ENCODE results near the gene ACAA1.
"Not testable (repeated sequence)": the region's sequence is repeated elsewhere in the genome, so short reads cannot be mapped to it uniquely, and the experiment has no call there.

ACAA1 gene

DNA sequence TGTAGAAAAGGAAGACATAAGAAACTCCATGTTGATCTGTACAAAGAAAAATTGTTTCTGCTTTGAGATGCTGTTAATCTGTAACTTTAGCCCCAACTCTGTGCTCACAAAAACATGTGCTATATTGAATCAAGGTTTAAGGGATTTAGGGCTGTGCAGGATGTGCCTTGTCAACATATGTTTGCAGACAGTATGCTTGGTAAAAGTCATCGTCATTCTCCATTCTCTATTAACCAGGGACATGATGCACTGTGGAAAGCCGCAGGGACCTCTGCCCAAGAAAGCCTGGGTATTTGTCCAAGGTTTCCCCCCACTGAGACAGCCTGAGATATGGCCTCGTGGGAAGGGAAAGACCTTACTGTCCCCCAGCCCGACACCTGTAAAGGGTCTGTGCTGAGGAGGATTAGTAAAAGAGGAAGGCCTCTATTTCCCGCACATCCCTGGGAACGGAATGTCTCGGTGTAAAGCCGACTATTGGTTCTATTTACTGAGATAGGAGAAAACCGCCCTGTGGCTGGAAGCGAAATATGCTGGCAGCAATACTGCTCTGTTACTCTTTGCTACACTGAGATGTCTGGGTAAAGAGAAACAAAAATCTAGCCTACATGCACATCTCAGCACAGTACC is 2.3 kb downstream of the ACAA1 start:
- DNase-seq, result not testable (repeated sequence)

- no peak for DNase-seq
These were observed 3.1 kb downstream of the ACAA1 start for GRCh38 chr3:38133557-38134405.

DNA sequence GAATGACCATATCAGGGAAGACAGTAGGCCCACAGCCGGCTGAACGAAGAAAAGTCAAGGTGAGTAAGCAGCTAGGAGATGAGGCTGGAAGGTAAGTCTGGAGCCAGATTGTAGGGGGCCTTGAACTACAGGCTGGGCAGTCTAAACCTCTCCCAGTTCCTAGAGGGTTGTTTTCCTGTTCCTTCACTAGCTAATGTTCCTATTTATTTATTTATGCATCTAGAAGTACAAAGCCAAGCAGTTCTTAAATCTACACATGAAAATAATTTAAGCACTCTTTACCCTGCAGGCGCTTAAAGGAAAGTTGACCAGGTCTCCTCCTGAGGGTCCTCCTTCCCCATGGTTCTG is 3.7 kb downstream of the ACAA1 start:
- DNase-seq, result no peak

DNA sequence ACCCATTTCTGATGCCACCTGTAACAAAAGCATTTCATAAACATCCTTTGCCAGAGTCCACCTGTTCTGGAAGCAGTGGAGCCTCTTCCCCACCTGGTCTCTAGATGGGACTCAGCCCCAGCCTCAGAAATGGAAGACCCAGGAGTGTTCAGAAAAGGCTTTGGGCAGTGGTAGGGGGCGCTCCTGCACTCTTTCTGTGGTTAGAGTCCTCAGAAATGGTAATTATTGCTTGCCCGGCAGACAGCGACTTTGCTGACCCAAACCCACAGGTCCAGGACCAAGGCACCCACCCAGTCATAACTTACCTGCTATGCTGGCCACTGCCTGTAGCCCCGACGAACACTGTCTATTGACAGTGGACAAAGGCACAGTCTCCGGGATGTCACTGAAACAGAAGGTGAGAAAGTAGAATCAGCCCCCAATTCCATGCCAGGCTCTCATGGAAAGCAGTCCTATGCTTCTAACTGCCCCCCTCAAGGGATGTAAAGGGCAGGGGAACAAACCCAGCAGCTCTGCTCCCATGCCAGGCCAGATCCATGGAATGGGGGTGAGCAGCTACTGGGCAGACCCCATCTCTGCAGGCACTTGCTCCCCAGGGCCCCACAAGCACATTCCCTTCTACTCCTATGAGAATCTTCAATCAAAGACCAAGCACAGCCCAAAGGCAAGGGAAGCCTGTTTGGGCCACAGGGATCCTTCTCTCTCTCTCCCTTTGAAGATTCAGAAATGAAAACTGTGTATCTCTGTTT is 5.1 kb downstream of the ACAA1 start:
- no peak for DNase-seq

GRCh38 chr3:38130631-38131065 is 6.3 kb downstream of the ACAA1 start:
- no peak for DNase-seq

DNA sequence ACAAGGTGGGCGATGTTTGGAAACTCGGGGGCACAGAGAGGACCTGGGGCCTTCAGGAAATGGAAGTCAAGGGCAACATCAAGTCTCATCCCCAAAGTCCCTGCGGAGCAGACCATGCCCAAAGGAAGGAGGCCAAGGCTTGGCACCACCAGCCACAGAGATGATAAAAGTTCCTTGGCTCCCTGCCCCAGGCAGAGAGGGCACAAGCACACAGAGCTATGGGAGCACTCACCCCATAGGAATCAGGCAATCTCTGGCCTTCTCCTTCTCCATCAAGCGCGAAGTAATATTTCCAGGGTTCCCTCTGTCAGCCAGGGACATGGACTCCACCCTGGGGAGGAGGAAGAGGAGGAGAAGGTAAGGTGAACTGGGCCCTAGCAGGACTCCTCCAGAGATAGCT is 7.9 kb downstream of the ACAA1 start:
- DNase-seq, result no peak

DNA sequence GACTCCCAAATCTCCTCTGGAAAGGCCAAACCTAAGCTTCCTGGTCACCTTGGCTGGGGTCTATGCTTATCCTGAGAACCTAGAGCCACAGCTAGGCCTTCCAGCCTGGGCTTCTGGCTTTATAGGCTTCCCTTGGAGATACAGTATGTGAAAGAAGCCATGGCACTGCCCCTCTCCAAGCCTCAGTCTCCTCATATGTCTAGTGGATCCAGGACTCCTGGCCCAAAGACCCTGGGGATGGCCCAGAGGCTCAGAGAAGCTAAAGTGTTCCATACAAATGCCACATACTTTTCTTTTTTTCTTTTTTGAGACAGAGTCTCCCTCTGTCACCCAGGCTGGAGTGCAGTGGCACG is 8.6 kb downstream of the ACAA1 start:
- no peak for DNase-seq

GRCh38 chr3:38127611-38128302 is 9.2 kb downstream of the ACAA1 start:
- DNase-seq, result no peak

GRCh38 chr3:38126121-38126892 is 10.6 kb downstream of the ACAA1 start:
- no peak for DNase-seq

DNA sequence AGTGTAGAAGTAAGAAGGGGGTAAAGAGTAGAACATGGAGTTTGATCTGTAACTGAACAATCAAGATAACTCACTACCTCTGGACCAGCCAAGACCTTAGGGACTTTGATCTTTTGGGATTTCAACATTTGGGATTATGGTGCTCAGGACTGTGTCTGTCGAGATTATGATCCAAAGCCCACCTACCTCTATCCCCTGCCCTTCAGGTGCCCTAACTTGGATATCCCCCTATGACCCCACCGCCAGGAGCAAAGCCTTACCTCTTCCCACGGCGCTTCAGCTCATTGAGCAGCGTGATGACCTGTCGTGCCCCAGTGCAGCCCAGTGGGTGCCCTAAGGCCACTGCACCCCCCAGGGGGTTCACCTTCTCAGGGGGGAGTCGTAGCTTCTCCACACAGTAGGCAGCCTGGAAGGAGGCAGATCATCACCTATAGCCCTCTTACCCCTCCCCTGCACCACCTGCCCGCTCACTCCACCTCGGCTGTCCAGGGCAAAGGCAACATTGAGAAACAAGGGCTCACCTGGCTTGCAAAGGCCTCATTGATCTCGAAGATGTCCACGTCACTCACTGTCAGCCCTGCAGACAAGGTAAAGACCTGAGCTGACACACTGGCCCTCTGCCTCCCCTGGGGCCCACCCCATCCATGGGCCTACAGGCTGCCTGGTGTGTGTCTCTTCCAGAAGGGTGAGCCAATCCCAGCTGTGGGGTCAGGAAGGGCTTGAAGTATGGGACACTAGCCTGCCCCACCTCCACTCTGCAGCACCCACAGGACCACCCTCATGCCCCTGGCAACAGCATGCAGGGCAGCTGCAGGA is 11.4 kb downstream of the ACAA1 start:
- DNase-seq, result no peak

- no peak for DNase-seq
These were observed 12.4 kb downstream of the ACAA1 start for GRCh38 chr3:38124324-38125122.

DNA sequence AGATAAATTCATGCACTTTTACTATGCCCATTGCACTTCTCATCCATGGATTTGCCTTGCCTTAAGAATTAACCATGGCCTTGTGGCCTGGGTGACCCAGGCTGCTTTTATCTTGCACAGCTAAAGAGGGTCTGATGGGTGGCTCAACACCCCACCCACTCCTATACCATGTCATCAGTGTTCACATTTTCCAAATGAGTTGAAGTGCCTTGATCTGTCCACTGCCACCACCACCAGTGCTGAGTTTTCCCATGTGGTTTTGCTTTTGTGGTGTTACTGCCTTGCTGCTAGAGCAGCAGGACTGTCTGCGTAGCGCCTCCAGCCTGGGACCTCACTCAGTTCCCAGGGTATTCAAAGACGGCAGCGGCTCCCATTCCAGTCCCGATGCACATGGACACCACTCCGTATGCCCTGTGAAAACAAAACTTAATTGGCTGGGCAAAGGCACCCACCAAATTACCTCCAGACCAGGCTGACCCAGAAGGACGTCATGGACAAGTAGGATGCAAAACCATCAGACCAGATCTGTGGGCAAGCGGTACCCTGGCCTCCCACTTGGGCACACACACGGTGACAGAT is 14.1 kb downstream of the ACAA1 start:
- no peak for DNase-seq

DNA sequence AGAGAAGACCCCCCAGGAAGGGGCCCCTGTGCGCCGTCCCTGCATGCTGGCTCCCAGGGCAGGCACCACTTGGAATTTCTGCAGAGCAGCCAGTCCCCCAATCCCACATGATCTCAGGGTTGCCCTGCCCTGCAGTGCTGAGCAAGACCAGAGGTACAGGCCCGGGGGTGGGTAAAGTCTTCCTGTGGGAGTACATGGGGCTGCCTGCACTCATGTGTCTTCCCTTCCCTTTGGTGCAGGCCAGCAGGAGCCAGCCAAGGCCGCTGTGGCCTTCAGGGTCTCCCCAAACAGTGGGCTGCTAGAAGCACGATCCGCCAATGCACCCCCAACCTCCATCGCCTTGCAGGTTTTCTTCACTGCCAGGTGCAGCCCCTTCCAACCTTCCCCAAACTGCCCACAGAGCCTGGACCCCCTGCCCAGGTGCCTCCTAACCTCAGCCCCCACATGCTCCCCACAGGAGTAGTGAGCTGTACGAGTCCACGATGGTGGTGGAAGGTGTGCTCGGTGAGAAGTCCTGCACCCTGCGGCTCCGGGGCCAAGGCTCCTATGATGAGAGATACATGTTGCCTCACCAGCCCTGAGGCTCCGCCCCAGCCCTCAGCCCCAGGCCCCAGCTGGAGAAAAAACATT is 15.0 kb downstream of the ACAA1 start:
- no peak for DNase-seq

DNA sequence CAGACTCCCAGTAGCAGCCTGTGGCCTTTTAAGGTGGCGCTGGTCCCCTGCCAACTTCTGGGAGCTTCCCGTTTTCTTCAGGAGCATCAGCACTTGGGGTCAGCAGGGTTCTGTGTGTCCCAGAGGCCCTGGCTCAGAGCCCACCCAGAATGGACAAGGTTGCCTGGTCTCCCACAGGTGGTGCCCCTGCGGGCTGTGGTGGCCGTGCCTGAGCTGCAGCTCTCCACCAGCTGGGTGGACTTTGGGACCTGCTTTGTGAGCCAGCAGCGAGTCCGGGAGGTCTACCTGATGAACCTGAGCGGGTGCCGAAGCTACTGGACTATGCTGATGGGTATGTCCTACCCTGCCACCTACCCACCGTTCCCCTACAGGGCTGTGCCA is 15.5 kb downstream of the ACAA1 start:
- DNase-seq, result no peak

DNA sequence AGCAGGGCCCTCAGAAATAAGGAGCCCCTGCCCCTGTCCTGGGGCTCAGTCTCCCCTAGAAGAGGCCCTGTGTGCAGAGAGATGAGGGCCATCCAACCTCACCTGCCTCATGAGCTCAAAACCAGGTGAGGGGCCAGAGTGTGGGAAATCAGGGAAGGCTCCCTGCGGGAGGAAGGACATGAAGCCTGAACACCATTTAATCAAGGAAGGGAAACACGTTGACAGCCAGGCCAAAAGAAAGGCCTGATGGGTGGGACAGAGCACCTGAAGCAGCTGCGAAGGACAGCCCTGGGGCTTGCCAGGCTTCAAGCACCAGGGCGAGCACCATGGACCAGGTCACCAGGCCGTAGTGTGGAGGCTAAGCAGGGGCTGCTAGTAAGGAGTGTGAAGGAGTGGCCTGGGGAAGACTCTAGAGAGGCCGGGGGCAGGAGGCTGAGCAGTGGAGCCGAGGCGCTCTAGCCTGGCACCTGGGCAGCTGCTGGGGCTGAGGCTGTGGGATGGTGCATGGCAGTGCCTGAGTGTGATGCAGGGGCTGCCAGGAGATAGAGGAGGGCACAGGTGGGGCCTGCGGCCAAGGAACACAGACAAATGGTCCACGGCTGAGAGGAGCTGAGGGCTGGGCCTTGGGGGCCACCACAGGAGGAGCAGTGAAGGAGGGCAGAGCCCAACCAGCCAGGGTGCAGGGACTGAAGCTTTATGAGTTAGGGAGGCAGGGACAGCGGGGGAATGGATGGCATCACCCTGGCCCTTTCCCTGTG is 16.1 kb downstream of the ACAA1 start:
- DNase-seq, result no peak

DNA sequence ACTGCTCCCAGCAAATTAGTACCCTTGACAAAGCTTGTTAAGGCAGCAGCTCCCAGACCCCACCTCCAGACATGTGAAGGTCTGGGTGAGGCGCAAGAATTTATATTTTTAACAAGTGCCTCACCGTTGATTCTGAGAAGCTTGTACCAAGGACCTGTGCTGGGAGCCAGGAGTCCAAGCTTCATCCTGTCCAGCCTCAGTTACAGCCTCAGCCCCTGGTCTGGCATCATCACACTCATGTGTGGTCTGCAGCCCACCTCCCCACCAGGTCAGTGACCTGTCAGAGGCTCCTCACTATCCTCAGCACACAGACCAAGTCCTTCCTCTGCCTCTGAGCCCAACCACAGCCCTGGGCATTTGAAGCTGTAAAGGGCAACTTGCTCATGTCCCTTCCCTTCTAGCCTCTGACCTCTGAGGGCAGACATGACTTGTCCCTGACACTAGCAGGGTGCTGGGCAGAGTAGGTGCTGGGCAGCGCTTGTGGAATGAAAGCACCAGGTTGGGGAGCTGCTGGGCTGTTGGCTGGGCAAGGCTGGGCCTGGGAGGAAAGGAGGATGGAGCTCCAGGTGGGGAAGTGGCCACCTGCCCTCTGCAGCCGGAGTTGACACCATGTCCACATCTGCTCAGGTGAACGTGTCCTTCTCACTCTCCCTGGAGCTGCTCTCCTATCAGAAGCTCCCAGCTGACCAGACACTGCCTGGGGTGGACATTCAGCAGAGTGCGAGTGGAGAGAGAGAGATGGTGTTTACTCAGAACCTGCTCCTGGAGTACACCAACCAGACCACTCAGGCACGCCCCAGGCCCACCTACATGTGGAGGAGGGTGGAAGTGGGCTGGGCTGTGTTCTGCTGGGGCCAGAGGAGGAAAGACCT is 16.9 kb downstream of the ACAA1 start:
- DNase-seq, result no peak

DNA sequence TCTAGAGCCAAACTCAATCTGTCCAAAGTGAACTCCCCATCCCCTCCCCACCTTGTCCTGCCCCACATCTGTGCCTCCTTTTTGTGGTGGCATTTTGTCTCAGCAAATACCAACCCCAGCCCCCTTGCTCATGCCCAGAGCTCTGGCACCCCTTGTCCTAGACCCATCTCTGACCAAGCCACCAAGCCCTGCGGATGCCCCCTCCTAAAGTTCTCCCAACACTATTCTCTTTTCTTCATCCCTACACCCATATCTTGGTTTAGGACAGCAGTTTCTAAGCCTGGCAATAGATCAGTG is 17.7 kb downstream of the ACAA1 start:
- DNase-seq, result no peak
